HepG2 (cell line): Measurements from ENCODE around the gene NHERF2. TPM values are rescaled to one million over a fixed set of nuclear protein-coding genes. Genes with fewer than 3 reads are reported as not detected.

Source experiments
- THYN1 ChIP-seq: sonication (generic); formaldehyde crosslinking; IDR thresholded peaks from 2 replicates; pipeline ENCODE4 v1.8.1; 2023; ENCODE audit warnings: low read depth, mild to moderate bottlenecking, moderate library complexity, missing genetic modification reagents, borderline replicate concordance
- ZFY ChIP-seq: sonication (generic); formaldehyde crosslinking; IDR thresholded peaks from 2 replicates; pipeline ENCODE4 v1.4.0; 2020; ENCODE audit warnings: missing genetic modification reagents
- ZNF724P ChIP-seq: sonication (generic); formaldehyde crosslinking; IDR thresholded peaks from 2 replicates; pipeline ENCODE4 v1.8.0; 2022; ENCODE audit warnings: missing genetic modification reagents, borderline replicate concordance
- polyA plus RNA-seq, 8 experiments: library from polyadenylated mRNA; depleted of rRNA in 3 of 8; stranded (reverse) in 7 of 8; unstranded in 1 of 8; fragments of >200 nt; fragmentation: Illumina TruSeq in 4 of 8; extraction: Trizol in 4 of 8; gene quantifications; 2 replicates each; pipeline versions ENCODE4 v1.2.1 to v1.2.3, GENCODE V29; 2011 to 2016; ENCODE audit warnings: low read depth in 4 of 8, missing spikeins in 1 of 8, mixed read lengths in 1 of 8; ENCODE audit not compliant: insufficient read depth in 1 of 8
- total RNA-seq, 5 experiments: library from RNA; depleted of rRNA; stranded (reverse); fragments of >200 nt; fragmentation: Illumina TruSeq; extraction: Trizol; gene quantifications; 2 replicates each; pipeline ENCODE4 v1.2.3, GENCODE V29; 2016; ENCODE audit warnings: low read depth in 1 of 5
- TF ChIP-seq, protein P1 (sequence below): sonication (generic); formaldehyde crosslinking; conservative IDR thresholded peaks from 2 replicates; pipeline ENCODE4 v1.5.0; 2020; ENCODE audit warnings: missing genetic modification reagents
- TF ChIP-seq, protein P2 (sequence below): sonication (generic); formaldehyde crosslinking; IDR thresholded peaks from 2 replicates; pipeline ENCODE4 v1.5.1; 2020; ENCODE audit warnings: mild to moderate bottlenecking, moderate library complexity, missing genetic modification reagents
- TF ChIP-seq, protein P3 (sequence below), 2 experiments: sonication (generic) in 1 of 2; formaldehyde crosslinking in 1 of 2; IDR thresholded peaks; 2 replicates each; pipeline versions ENCODE4 v1.6.1 to v1.9.0; 2014 to 2022; ENCODE audit warnings: antibody characterized with exemption in 1 of 2, borderline replicate concordance in 1 of 2, inconsistent platforms in 1 of 2, low read depth in 1 of 2, missing genetic modification reagents in 1 of 2
- TF ChIP-seq, protein P4 (sequence below), 2 experiments: fragments of 450-650 bp in 1 of 2; sonication (generic) in 1 of 2; formaldehyde crosslinking in 1 of 2; IDR thresholded peaks; 2 replicates each; pipeline versions ENCODE4 v1.6.1 to v1.8.0; 2016 to 2022; ENCODE audit warnings: antibody characterized with exemption in 1 of 2, mild to moderate bottlenecking in 1 of 2, missing genetic modification reagents in 1 of 2

The NHERF2 gene
- total and polyA plus RNA-seq, 2 of the 13 experiments (the other 11 are each of a cell fraction or from before 2014, with no cell fraction given): 23.7 to 39.3 TPM

DNA sequence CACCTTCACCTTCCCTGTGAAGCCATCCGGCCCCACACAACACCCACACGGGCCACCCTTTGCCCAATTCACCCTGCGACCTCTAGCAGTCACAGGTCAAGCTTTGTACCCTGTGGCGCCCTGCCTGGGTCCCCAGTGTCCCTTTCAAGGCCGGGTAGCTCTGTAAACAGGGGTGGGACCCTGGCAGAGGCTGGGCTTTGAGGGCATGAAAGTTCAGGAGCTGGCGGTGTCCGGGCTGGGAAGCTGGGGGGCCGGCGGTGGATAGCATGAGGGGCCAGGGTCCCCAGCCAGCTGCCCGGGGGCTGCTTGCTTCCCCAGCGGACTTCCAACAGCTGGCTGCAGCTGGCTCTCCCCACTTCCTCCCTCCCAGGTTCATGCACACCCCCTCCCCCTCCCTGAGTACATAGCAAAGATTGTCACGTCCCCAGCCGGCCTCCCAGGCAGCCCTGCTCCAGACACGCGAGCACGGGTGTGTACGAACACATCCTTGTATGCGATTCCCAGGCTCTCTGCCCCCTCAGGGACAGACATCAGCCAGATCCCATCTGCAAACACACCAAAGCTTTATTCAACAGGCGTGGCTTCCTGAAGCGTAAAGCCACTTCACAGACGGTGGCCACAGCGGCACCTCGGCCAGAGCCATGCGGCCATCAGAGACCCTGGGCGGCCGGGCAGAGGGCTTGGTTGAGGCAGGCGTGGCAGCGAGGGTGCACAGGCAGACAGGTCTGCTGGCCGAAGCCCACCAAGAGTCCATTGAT lies 12.8 kb downstream of the NHERF2 start (continued):
- TF ChIP-seq, protein P1, sequence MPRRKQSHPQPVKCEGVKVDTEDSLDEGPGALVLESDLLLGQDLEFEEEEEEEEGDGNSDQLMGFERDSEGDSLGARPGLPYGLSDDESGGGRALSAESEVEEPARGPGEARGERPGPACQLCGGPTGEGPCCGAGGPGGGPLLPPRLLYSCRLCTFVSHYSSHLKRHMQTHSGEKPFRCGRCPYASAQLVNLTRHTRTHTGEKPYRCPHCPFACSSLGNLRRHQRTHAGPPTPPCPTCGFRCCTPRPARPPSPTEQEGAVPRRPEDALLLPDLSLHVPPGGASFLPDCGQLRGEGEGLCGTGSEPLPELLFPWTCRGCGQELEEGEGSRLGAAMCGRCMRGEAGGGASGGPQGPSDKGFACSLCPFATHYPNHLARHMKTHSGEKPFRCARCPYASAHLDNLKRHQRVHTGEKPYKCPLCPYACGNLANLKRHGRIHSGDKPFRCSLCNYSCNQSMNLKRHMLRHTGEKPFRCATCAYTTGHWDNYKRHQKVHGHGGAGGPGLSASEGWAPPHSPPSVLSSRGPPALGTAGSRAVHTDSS (CRISPR knock-in tag): no peak
- peak; percentile 38; the same call in 1 of the 2 replicates for TF ChIP-seq ZFY (CRISPR knock-in tag)
- no peak for TF ChIP-seq THYN1 (CRISPR knock-in tag)
- TF ChIP-seq, protein P2, sequence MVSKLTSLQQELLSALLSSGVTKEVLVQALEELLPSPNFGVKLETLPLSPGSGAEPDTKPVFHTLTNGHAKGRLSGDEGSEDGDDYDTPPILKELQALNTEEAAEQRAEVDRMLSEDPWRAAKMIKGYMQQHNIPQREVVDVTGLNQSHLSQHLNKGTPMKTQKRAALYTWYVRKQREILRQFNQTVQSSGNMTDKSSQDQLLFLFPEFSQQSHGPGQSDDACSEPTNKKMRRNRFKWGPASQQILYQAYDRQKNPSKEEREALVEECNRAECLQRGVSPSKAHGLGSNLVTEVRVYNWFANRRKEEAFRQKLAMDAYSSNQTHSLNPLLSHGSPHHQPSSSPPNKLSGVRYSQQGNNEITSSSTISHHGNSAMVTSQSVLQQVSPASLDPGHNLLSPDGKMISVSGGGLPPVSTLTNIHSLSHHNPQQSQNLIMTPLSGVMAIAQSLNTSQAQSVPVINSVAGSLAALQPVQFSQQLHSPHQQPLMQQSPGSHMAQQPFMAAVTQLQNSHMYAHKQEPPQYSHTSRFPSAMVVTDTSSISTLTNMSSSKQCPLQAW (CRISPR knock-in tag): peak; percentile 88
- TF ChIP-seq, protein P3, sequence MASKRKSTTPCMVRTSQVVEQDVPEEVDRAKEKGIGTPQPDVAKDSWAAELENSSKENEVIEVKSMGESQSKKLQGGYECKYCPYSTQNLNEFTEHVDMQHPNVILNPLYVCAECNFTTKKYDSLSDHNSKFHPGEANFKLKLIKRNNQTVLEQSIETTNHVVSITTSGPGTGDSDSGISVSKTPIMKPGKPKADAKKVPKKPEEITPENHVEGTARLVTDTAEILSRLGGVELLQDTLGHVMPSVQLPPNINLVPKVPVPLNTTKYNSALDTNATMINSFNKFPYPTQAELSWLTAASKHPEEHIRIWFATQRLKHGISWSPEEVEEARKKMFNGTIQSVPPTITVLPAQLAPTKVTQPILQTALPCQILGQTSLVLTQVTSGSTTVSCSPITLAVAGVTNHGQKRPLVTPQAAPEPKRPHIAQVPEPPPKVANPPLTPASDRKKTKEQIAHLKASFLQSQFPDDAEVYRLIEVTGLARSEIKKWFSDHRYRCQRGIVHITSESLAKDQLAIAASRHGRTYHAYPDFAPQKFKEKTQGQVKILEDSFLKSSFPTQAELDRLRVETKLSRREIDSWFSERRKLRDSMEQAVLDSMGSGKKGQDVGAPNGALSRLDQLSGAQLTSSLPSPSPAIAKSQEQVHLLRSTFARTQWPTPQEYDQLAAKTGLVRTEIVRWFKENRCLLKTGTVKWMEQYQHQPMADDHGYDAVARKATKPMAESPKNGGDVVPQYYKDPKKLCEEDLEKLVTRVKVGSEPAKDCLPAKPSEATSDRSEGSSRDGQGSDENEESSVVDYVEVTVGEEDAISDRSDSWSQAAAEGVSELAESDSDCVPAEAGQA (IDR thresholded peaks at IDR 0.05; ENCODE audit: low read depth): no peak
- TF ChIP-seq, protein P3 (CRISPR knock-in tag; IDR thresholded peaks at IDR 0.05; ENCODE audit: borderline replicate concordance): no peak
- TF ChIP-seq ZNF724P: no peak
- TF ChIP-seq, protein P4, sequence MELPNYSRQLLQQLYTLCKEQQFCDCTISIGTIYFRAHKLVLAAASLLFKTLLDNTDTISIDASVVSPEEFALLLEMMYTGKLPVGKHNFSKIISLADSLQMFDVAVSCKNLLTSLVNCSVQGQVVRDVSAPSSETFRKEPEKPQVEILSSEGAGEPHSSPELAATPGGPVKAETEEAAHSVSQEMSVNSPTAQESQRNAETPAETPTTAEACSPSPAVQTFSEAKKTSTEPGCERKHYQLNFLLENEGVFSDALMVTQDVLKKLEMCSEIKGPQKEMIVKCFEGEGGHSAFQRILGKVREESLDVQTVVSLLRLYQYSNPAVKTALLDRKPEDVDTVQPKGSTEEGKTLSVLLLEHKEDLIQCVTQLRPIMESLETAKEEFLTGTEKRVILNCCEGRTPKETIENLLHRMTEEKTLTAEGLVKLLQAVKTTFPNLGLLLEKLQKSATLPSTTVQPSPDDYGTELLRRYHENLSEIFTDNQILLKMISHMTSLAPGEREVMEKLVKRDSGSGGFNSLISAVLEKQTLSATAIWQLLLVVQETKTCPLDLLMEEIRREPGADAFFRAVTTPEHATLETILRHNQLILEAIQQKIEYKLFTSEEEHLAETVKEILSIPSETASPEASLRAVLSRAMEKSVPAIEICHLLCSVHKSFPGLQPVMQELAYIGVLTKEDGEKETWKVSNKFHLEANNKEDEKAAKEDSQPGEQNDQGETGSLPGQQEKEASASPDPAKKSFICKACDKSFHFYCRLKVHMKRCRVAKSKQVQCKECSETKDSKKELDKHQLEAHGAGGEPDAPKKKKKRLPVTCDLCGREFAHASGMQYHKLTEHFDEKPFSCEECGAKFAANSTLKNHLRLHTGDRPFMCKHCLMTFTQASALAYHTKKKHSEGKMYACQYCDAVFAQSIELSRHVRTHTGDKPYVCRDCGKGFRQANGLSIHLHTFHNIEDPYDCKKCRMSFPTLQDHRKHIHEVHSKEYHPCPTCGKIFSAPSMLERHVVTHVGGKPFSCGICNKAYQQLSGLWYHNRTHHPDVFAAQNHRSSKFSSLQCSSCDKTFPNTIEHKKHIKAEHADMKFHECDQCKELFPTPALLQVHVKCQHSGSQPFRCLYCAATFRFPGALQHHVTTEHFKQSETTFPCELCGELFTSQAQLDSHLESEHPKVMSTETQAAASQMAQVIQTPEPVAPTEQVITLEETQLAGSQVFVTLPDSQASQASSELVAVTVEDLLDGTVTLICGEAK (IDR thresholded peaks at IDR 0.05): no peak
- TF ChIP-seq, protein P4 (CRISPR knock-in tag; IDR thresholded peaks at IDR 0.05): peak; percentile 93
